HG03060 (cell line): ENCODE data around the gene NEK7.

Experiments used
- ATAC-seq: cut with Tn5 transposase; IDR thresholded peaks from one replicate; pipeline ENCODE4 v1.9.1; 2021; ENCODE audit warnings: low read depth, moderate number of reproducible peaks; ENCODE audit not compliant: unreplicated experiment

NEK7 gene

DNA sequence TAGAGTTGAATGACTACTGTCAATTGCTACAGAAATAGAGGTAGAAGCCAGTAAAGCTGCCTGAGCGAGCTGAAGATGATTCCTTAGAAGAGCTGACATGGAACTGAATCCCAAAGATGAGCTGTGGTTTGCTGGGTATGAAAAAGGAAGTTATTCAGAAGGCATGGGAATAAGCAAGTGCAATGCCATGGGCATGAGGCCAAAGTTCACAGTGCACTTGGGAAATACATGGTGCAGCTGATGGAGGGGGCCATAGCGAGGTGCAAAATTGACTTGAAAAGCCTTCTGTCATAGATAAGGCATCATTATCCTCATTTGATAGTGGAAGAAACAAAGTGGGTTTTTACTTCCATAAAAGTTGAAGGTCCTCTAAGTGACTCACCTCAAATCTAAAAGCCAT lies 88.6 kb downstream of the NEK7 start:
- no peak for ATAC-seq

- ATAC-seq: no peak
Observed at GRCh38 chr1:198246337-198246736, 89.5 kb downstream of the NEK7 start.

GRCh38 chr1:198253259-198253658 lies 96.5 kb downstream of the NEK7 start:
- ATAC-seq: peak; percentile 67

DNA sequence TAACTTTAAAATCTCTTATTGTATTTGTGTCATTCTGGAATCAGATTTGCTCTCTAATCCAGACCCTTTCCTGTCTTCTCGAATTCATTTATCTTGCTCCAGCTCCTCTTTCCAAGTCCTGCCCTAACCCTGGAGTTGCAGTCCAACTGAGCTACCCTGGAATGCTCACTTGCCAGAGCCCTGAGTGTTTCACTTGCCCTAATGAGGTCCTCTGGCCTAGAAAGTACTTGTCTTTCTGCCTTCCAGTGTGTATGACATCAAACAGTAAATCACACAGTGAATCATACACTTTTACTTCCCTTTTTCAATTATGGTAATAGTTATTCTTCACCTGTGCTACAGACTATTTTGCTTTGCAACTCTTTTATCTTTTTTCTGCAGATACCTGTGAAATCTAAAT lies 96.9 kb downstream of the NEK7 start:
- ATAC-seq: peak; percentile 99

GRCh38 chr1:198254521-198254920 lies 97.7 kb downstream of the NEK7 start:
- no peak for ATAC-seq

DNA sequence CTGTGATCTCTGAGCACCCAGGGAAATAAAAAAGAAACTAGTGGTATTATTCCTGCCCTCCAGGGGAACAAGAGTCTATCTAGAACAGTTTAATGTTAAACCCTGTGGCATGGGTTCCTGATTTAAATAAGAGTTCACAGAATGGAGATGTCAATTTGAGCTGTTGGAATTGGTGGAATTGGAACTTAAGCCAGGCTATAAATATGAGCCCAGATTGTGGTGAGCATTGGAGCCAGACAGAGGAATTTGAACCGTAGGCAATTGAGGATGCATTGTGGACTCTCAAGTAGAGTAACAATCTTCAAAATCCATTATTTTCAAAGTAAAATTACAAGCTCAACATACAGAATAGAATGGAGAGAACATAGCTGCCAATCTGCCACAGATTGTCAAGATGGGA lies 98.2 kb downstream of the NEK7 start:
- ATAC-seq: no peak

DNA sequence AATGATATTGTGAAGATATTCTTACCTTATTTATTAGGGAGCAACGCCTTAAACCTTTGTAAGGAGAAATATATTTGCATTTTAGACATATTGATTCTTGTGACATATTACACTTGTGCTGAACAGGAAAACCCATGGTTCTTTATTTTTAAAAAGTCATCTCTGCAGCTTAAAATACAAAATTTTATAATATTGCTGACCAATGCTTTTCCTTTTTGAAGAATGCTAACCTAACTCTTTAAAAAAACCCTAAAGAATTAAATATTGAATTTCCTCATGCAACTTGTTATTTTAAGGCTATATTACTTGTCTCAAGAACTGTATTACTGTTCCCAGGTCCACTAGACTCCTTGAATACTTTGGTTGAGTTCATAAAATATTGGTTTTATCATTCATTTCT lies 99.0 kb downstream of the NEK7 start:
- no peak for ATAC-seq

- ATAC-seq: no peak
Observed at GRCh38 chr1:198258491-198258890, 101.7 kb downstream of the NEK7 start.

DNA sequence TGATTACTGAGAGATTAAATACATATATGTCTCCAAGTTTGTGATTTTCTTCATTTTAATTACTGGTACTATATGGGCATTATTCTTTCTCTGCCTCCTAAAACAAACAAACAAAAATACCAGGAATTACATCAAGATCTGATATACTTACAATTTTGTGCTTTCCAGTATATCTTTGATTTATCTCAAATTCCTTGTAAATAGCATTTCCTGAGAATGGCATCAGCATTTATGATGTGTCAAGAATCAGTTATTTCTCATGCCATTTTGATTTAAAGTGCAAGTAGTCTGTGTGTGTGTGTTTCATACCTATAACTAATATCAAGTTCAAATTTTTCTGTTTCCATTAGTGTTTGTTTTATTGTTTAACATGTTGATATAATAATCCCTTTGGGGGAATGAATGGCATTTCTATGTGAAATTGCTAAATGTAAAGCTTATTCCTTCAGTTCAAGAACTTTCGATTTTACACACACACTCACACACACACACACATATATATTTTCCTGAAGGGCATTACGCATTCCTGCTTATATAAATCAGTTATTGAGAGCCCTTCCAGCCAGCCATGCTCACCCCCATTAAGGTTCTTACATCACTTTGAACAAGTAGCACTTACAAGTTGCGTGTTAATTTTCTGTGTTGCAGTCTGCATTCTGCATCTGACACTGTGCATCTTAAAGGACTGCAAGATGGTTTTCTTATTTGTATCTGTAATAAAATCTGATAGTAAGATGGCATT lies 102.7 kb downstream of the NEK7 start:
- ATAC-seq: no peak

GRCh38 chr1:198261886-198262285 lies 105.1 kb downstream of the NEK7 start:
- no peak for ATAC-seq

GRCh38 chr1:198263186-198263585 lies 106.4 kb downstream of the NEK7 start:
- ATAC-seq: no peak

DNA sequence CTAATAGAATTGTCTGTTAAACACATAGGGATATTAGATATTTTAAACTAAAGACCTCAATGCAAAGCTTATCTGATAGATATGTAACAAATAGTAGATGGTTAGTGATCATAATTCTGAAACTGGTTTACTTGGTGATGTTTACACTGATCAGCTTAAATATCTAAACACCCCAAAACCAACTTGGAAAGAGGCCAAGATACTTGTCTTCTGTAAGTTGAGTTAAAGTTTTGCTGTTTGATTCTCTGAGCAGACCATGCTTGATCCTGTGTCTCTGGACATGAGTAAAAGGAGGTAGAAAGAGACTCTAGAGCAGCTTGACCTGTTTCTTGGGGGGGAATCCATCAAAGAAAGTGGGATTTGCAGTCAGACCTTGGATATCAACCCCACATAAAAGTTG lies 107.5 kb downstream of the NEK7 start:
- no peak for ATAC-seq

DNA sequence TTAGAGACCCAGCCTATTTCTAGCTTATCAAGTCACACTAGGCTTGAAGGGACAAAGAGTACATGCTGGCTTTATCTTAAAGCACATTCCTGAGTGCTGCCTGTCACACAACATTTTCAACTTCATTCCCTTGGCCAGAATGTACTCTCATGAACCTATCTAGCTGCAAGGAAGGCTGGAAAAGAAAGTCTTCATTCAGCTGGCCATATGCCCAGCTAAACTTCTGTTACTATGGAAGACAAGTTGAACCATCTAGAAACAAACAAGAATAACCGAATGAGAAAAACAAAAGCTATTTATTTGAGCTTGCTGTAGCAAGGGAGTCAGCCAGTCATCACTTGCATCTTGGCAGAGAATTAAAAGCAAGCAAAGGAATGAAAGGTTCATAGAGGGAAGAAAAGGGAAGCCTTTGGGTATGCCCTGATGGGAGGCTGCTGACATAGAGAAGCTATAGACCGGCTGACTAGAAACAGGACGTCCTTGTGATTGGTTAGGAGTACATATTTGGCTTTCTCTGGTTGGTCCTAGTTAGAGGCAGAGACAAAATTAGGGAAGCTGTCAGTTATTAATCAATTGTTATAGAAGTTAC lies 108.4 kb downstream of the NEK7 start:
- ATAC-seq: no peak

GRCh38 chr1:198267056-198267455 lies 110.3 kb downstream of the NEK7 start:
- ATAC-seq: no peak

- no peak for ATAC-seq
Observed at GRCh38 chr1:198267921-198268320, 111.1 kb downstream of the NEK7 start.

GRCh38 chr1:198268784-198269645 lies 112.2 kb downstream of the NEK7 start:
- no peak for ATAC-seq

DNA sequence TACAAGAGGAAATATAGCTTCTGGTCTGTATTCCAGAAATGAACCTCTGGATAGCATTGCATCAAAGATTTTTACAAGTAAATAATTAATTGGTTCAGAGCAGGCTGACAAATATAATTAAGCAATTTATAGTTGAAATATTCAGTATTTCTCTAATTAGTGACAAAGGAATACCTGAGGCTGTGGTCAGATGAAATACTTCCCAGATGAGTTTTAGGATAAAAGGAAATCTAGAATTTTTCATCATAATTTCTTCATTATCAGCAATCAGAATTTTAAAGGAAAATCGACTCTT lies 112.8 kb downstream of the NEK7 start:
- no peak for ATAC-seq

GRCh38 chr1:198270273-198270828 lies 113.6 kb downstream of the NEK7 start:
- ATAC-seq: no peak

GRCh38 chr1:198271467-198271866 lies 114.7 kb downstream of the NEK7 start:
- no peak for ATAC-seq

- ATAC-seq: no peak
Observed at GRCh38 chr1:198272492-198272891, 115.7 kb downstream of the NEK7 start.

GRCh38 chr1:198273748-198274295 lies 117.0 kb downstream of the NEK7 start:
- ATAC-seq: no peak
